Measurements from ENCODE around the gene MAMDC4.
A peak's percentile ranks its signal among the peaks of the same experiment; 100 is the strongest.
"Not testable (repeated sequence)": the region's sequence is repeated elsewhere in the genome, so short reads cannot be mapped to it uniquely, and the experiment has no call there.

MAMDC4 gene

DNA sequence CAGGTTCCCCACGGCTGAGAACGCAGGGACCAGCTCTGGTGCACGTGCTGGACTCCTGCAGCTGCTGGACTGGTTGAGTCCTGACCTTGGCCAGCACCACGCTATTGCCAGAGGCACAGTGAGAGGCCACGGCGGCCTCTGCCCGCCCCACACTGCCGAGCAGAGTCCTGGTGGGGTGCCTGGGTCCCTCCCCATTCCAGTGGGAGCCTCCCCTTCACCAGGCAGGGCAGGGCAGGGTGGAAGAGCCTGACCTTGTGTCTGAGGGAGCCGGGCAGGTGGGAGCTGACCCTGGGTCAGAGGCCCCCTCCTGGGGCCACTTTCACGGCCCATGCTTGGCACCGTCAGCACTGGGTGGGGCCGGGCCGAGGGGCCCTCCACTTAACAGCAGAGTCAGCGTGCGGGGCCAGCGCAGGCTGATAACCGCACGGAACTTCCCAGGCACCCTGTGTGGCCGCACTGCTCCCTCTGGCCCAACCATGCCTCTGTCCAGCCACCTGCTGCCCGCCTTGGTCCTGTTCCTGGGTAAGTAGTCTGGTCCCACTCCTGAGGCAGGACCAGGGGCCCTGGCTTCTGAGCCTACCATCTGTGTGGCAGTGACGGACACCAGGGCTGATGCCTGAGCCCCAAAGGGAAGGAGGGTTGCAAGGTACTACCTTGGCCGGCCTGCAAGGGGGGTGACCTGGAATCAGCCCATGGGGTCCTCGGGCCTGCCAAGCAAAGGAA, at the start of gene MAMDC4:
MAMDC4 (plus strand) TSS at position 406 of the 723 bp plus-strand sequence; CDS start at position 477, 71 bp downstream.
- no peak for ATAC-seq

GRCh38 chr9:136803009-136803550, 49.1 kb upstream of the MAMDC4 start:
- not testable (repeated sequence) for ATAC-seq

- ATAC-seq: no peak
Observed at GRCh38 chr9:136803551-136804508, 48.3 kb upstream of the MAMDC4 start.

DNA sequence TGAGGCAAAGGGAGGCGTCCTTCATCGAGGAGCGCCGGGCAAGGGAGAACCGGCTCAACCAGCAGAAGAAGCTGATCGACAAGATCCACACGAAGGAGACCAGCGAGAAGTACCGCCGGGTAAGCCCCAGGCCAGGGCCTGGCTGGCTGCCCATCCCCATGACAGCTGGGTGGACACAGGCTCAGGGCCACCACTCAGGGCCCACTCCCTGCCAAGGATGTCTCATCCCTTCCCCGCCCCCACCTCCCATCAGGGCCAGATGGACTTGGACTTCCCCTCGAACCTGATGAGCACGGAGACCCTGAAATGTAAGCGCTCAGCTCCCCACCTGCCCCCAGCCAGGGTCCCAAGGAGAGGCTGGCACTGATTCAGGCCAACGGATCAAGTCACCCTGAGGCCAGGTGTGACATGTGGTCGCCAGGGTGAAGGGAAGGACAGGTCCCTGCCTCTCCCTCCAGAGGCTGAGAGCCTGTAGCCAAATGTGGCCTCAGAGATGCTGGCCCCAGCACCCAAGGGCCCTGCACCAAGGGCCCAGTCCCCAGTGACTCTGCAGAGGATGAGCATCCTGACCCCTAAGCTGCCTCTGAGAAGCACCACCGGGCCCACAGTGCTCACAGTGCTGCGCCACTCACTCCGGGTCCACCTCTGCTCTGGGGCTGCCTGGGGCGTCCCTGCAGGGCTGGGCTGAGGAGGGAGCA, 47.5 kb upstream of the MAMDC4 start:
- no peak for ATAC-seq

DNA sequence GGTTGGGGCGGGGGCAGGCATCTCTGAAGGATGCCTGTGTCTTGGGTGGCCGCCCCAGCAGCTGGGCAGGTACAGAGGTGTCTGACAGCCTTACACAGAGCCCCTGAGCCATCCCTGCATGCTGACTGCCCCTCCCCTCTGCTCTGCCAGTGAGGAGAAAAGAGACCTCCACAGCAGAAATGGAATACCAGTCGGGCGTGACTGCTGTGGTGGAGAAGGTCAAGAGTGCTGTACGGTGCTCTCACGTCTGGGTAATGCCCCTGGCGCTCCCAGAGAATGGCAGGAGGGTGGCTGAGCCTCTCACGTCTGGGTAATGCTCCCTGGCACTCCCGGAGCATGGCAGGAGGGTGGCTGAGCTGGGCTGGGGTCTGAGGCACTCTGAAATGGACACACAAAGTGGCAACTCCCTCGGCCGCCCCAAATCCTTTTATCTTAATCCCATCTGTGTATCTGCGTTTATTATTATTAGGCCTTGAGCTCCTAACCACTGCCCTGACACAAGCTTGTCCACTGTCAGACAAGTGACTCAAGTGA, 46.9 kb upstream of the MAMDC4 start:
- ATAC-seq: no peak

- ATAC-seq: no peak
Observed at GRCh38 chr9:136806067-136806466, 46.1 kb upstream of the MAMDC4 start.

DNA sequence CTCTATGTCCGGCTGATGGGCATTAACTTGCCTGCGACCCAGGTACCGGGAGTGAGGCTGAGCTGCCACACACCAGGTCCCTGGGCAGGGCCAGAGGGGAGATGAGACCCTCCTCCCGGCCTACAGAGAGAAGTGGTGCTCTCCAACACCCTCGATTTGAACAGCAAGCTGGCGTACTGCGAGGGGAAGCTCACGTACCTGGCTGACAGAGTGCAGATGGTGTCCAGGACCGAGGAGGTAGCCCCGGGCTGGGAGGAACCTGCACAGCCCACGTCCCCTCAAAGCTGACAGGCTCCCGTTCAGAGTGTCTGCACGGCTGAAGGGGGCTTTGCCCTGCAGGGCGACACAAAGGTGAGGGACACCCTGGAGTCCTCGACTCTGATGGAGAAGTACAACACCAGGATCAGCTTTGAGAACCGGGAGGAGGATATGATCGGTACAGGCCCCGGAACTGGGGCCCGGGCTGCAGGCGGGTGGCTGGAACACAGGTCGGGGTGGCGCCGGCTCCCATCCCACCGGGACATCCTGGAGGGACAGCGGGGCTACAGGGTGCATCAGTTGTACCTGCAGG, 45.4 kb upstream of the MAMDC4 start:
- no peak for ATAC-seq

DNA sequence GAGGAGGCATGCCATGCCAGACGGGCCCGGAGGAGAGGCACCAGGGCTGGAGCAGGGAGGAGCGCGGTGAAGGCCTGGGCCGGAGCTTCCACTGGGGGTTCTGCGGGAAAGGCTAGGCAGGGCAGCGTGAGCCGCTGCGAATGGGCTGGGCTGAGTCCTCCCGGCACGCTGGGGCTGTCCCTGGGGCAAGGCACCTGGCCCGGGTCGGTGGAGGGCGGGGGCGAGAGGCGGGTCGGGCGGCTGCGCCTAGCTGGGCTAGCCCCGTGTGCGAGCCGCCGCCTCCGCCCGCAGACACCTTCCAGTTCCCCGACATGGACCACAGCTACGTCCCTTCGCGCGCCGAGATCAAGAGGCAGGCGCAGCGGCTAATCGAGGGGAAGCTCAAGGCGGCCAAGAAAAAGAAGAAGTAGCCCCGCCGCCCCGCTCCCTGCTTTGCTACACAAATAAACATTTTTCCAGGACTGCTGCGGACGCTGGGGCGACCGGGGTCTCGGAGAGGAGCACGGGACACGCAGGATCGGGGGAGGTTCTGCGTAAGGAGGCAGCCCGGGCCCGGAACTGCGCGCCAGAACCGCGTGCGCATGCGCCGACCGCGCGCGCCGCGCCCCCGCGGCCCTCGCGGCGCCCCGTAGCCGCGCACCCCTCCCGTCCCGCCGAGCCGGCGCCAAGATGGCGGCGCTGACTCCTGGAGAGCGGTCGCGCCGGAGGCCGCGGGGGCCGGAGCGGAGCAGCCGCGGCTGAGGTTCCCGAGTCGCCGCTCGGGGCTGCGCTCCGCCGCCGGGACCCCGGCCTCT, 44.7 kb upstream of the MAMDC4 start, which contains the start of gene RABL6:
RABL6 (plus strand) TSS at position 668 of the 794 bp plus-strand sequence. CDS start 249 bp downstream, outside the sequence.
- ATAC-seq: peak; percentile 88 to 90

GRCh38 chr9:136808075-136808805, 43.9 kb upstream of the MAMDC4 start:
- peak; percentile 39 to 43 for ATAC-seq

DNA sequence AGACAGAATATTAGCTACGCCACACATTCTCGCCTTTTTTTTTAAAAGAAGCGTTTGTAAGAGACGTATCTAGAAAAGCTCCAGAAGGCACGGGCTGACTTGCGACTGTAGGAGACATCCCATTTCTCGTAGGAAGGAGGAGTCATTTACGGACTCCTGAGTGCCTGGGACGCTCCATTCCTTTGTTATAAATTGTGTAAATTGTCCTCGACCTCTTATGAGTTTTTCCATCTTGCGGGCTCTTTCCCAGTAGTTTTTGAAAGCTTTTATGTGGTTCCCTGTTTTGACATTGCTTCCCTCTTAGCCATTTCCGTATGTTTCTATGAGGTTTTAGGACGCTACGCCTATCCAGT, 43.4 kb upstream of the MAMDC4 start:
- ATAC-seq: no peak

DNA sequence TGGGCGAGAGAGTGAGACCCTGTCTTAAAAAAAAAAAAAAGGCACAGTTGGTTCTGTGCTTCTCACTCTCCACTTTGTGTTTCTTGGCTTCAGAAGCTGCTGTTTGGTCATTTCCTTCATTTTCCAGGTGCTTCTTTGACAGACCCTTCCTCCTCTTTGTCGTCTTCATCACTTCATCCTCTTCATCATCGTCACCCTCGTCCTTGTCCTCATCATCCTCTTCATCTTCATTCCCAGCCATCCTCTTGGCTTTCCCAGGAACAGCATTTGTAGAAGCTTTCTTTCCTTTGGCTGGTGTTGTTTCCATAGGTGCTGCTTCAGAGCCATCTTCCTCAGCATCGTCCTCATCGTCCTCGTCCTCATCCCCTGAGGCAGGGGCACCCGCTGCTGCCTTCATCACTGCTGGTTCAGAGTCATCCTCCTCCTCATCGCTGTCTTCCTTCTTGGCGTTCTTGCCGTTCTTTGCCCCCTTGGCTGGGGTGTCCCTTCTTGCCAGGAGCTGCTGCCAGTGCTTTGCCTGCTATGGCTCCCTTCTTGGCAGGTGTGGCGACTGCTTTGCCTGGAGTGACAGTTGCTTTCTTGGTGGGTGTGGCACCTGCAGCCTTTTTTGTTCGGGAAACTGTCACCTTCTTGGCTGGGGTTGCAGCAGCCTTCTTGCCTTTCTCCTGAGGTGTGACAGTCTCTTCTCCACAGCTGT, 37.3 kb upstream of the MAMDC4 start:
- no peak for ATAC-seq

DNA sequence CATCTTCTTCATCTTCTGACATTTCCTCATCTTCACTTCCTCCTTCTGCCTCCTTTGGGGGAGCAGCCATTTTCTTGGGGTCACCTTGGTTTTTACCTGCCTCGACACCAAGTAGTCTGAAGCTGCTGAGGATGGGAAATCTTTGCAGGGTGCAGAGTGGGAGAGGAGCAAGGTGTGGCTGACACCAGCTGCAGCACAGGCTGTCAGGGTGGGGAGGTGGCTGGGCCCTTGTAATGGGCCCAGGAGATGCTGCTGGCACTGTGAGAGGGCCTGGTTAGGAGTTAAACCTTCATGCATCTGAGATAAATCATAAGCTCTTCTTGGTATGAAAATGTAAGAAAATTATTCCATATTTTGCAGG, 36.7 kb upstream of the MAMDC4 start:
- ATAC-seq: no peak

DNA sequence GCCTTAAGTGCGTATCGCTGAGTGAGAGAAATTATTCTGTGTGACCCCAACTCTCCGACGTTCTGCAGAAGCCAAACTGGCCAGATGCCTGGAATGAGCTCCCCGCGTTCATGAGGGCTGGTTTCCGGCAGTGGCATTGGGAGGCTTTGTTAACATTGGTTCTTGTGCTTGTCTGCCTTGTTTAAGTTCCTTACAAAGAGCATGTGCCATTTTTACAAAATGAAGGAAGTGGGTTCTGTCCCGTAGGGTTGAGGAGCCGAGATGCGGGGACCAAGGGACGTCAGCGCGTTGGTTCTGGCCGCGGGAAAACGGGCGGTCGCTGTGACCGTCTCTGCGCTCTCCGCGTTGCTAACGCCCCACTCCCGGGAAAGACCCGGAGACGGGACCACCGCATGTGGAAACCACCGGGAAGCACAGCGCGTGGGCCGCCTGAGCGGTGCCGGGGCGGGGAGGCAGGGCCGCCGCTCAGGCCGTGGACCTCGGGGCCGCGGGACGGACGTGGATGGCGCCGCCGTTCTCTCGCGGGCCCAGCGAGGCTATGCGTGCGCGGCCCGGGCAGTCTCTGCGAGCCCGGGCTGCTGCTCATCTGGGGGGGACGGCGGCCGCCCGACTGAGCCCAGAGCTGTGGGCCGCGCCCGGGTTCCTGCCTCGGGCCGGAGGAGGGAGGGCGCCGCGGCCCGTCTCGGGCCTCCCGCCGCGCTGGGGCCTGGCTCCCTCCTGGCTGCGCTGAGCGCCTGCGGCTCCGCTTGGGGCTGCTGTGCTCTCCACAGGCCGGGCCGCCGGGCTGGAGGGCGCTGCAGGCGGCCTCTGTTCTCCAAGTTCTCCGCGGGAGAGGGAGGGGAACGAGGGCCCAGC, 30.9 kb upstream of the MAMDC4 start:
- ATAC-seq: no peak

GRCh38 chr9:136821826-136822544, 30.2 kb upstream of the MAMDC4 start:
- no peak for ATAC-seq

- ATAC-seq: no peak
Observed at GRCh38 chr9:136823136-136824046, 28.8 kb upstream of the MAMDC4 start.

- ATAC-seq: no peak
Observed at GRCh38 chr9:136824496-136825225, 27.5 kb upstream of the MAMDC4 start.

Data from activated CD4-positive, CD25-positive, alpha-beta regulatory T cell treated with anti-CD3 and anti-CD28 coated beads, Interleukin-2, amount 50 U/mL, for 24 hours (primary cell).